Muscle of back (tissue), 13 donors: ENCODE results near the gene BBIP1. TPM values are rescaled to one million over a fixed set of nuclear protein-coding genes. Genes with fewer than 3 reads are reported as not detected.

Experiments used
- DNase-seq, 3 donors: peaks; one replicate each; pipeline versions ENCODE4 v3.0.0 to v3.0.0-alpha.2; 2013
- long read RNA-seq, 9 donors: transcript quantifications; one replicate each; lab custom pipeline, GENCODE V29; 2026
- polyA plus RNA-seq, 10 donors: library from polyadenylated mRNA; unstranded; fragments of 120-200 nt; gene quantifications; one replicate each; pipeline ENCODE4 v1.2.1, GENCODE V29; 2013; ENCODE audit not compliant: insufficient read length in 10 of 10

BBIP1 gene, protein sequence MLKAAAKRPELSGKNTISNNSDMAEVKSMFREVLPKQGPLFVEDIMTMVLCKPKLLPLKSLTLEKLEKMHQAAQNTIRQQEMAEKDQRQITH
- 10 to 100 TPM; 22.4 to 38.5 (median 27.0) TPM for polyA plus RNA-seq
- long read RNA-seq, donor 1, partial matches to known transcripts, result 0 of 2 reads
- long read RNA-seq, donor 1, other reads (novel, unspliced or antisense), result 0 of 2 reads
- long read RNA-seq, donor 2, full-length matches to known transcripts, result 8 of 8 reads
- long read RNA-seq, donor 2, partial matches to known transcripts, result 0 of 8 reads
- long read RNA-seq, donor 2, other reads (novel, unspliced or antisense), result 0 of 8 reads
- long read RNA-seq, donor 3, result 0 reads
- long read RNA-seq, donor 4, full-length matches to known transcripts, result 6 of 6 reads
- long read RNA-seq, donor 4, partial matches to known transcripts, result 0 of 6 reads
- long read RNA-seq, donor 4, other reads (novel, unspliced or antisense), result 0 of 6 reads
- long read RNA-seq, donor 5, full-length matches to known transcripts, result 14 of 14 reads
- long read RNA-seq, donor 5, partial matches to known transcripts, result 0 of 14 reads
- long read RNA-seq, donor 5, other reads (novel, unspliced or antisense), result 0 of 14 reads
- long read RNA-seq, donor 6, full-length matches to known transcripts, result 6 of 6 reads
- long read RNA-seq, donor 6, partial matches to known transcripts, result 0 of 6 reads
- long read RNA-seq, donor 6, other reads (novel, unspliced or antisense), result 0 of 6 reads
- long read RNA-seq, donor 7, full-length matches to known transcripts, result 10 of 10 reads
- long read RNA-seq, donor 7, partial matches to known transcripts, result 0 of 10 reads
- long read RNA-seq, donor 7, other reads (novel, unspliced or antisense), result 0 of 10 reads
- long read RNA-seq, donor 8, full-length matches to known transcripts, result 8 of 8 reads
- long read RNA-seq, donor 8, partial matches to known transcripts, result 0 of 8 reads
- long read RNA-seq, donor 8, other reads (novel, unspliced or antisense), result 0 of 8 reads
- long read RNA-seq, donor 9, full-length matches to known transcripts, result 2 of 2 reads
- long read RNA-seq, donor 9, partial matches to known transcripts, result 0 of 2 reads
- long read RNA-seq, donor 9, other reads (novel, unspliced or antisense), result 0 of 2 reads

DNA sequence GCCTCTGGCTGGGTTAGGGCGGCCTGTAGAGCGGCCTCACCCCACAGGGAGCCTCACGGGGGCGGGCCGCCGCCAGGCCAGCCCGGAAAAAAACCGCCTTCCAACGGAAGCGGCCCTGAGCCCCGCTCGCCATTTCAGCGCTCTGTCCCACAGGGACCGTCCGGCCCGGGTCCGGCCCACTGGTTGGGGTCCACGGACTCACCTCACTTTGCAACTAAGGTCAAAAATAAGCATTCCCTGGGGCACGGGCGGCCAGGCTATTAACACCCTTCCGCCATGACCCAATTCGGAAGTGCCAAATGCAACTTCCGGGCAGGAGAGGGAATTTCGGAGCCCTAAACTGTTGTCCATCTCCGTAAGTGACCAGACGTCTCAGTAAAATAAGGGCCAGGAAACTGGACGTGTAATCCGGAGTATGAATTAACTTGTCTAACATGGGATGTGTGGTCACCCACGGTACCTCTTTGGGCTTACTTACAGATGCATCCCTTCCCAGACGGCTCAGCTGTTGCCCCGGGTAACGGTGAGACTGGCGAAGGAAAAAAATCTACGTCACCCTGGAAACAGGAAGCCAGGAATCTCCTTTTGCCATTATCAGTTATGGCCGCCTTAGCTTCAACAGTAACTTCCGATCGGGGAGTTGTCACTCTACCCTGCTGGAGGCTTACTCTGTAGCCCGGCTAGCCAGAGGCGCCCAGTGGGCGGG lies at the start of gene BBIP1:
Gene BBIP1, minus strand, starts transcription at position 538 of the 706 bp plus-strand sequence. CDS start 1,023 bp downstream, outside the sequence.
- peak; percentile 99 to 100 (median 100) for DNase-seq

DNA sequence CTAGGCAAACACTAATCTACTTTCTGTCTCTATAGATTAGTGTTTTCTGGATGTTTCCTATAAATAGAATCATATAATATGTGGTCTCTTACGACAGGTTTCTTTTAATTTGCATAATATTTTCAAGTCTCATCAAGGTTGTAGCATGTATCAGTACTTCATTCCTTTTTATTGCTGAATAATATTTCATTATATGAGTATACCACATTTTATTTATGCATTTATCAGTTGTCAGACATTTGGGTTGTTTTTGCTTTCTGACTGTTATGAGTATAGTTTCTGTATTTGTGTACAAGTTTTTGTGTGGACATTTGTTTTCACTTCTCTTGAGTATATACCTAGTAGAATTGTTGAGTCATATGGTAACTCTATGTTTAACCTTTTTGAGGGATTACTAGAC lies 48.7 kb upstream of the BBIP1 start:
- no peak for DNase-seq

DNA sequence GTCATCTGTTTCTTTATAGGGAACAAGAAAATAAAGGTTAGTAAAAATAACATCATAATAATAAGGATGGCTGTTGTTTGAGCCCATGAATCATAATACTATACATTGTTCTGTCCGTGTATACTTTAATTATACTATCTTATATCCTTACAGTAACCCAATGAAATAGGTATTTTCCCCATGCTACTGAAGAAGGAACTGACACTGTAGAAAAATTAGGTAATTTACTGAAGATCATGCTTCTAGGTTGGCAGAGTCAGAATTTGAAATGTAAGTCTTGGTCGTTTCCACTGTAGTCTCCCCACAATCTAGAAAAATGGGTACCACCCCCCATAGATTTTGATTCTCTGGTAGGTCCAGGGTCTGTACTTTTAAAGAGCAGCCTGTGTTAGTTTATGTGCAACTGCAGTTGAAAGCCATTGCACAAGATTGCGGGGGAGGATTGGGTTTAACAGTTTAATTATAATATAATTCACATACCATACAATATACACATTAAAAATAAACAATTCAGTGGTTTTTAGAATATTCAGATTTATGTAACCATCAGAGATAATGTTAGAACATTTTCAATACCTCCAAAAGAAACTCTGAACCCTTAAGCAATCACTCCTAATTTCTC lies 48.1 kb upstream of the BBIP1 start:
- no peak for DNase-seq

DNA sequence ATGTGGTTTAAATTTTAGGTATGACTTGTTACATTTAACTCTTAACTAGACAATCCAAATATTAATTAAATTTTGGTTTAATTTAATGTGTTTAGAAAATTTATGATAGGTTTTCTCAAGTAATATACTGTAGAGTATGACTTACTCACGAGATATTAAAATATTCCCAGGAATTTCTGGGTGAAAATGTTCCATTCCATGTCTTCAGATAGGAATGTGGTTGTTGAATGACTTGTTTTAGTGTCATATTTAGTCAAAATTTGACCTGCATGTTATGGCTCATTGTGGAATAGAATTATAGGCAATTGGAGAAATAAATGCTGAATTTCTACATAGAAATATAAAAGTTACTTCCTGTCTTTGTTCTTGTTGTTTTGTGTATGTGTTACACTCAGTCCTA lies 47.2 kb upstream of the BBIP1 start:
- DNase-seq, result no peak

DNA sequence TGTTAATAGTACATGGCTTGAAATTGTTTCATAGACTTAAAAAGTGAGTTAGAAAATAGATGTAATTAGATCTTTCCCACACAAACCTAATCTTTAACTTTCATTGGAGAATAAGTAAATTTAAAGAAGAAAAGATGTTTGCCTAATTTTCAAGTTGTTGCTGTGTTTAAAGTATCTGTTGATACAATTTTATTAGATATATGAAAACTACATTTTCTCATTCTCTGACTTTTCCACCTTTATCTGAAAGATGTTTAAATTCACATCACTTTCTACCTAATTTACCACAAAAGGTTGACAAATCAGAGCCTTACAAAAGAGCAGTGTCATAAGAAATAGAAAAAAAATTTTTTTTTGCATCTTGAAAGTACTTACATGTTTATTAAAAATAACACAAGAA lies 46.2 kb upstream of the BBIP1 start:
- no peak for DNase-seq

DNA sequence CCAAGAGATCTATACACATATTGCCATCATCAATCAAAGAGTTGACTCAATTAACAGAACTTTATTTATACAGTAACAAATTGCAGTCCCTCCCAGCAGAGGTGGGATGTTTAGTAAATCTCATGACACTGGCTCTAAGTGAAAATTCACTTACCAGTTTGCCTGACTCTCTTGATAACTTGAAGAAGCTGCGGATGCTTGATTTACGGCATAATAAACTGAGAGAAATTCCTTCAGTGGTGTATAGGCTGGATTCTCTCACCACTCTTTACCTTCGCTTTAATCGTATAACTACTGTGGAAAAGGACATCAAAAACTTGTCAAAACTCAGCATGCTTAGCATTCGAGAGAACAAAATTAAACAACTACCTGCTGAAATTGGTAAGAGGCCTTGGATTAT lies 45.7 kb upstream of the BBIP1 start:
- no peak for DNase-seq

DNA sequence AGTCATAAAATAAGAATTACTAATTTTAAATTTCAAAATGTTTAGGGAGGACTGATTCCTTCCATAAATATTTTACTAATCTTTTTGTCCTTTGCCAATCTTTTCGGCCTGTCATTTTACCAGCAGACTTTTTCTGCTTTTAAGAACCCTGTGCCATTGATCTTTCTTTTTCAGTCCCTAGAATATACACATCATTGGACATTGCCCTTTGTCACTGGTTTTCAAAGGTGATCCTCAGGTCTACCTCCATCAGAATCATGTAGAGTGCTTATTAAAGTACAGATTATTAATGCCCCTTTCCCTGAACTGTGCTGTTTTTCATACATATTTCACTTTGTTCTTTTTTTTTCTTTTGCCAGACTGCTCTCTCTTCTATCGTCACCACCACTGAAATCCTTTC lies 44.2 kb upstream of the BBIP1 start:
- DNase-seq, result no peak

DNA sequence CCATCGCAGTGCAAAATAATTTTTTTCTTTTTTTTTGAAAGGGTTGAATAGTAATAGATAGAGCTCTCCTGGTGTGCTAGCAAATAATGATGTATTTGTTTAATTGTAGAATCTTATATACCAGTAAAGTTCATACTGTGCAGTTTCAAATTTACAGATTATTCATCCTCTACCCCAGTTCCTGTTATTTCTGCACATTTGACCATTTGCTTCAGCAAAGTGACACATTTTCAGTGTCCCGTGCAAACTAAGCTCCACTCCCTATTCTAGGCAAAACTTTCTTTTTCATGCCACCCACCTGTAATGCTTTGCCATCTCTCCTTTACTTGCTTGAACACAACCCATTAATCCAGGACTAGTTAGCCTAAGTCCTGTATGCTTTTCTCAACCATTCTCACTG lies 43.5 kb upstream of the BBIP1 start:
- DNase-seq, result no peak

DNA sequence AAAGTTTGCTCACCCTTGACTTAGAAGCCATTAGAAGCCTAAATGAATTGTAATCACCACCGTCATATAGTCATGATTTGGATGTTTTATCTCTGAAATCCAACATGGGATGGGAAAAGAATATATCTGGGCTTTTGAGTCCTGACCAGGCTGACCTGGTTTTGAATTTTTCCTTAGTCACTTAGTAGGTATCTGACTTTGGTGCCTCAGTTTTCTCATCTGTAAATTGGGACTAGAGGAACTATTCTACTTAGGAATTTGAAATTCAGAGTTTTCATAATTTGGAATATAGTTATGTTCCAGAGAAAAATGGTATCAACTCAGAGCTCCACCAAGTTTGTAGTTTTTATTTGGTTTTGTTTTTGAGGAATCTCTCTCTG lies 41.3 kb upstream of the BBIP1 start:
- DNase-seq, result no peak

DNA sequence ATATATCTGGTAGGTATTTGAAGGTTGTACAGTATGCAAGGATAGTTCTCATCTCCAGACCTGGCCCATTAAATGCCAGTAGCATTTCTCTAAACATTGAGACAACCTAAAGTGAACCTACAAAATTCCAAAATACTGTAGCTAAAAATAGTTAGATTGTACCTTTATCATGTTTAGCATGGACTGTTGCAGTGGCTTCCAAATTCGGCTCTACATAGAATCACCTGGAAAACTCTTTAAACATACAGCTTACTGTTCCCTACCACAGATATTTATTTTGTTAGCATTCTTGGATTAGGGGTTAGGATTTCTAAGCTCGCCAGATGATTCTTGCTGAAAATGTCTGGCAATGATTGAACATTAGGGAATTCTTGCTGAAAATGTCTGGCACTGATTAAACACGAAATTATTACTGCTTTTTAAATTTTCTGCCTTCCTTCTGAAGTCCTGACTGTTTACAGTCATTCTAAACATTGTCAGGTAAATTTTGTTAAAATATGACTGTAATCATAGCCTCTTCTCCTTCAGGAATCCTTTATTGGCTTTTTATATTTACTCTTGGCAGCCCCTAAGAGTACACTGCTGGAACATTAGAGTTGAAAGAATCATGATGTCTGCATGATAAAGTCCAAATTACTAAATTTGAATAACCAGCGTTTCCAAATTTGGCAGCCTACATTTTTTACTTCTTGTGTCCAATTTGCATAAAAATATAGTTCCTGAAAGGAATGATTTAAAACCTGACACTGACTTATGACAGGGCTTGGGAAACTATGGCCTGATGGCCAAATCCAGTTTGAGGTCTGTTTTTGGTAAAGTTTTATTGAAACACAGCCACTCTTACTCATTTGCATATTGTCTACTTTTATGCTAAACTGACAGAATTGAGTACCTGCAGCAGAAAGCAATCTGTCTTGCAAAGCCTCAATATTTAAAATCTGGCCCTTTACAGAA lies 40.7 kb upstream of the BBIP1 start:
- DNase-seq, result peak; percentile 13 to 60 (median 21)

DNA sequence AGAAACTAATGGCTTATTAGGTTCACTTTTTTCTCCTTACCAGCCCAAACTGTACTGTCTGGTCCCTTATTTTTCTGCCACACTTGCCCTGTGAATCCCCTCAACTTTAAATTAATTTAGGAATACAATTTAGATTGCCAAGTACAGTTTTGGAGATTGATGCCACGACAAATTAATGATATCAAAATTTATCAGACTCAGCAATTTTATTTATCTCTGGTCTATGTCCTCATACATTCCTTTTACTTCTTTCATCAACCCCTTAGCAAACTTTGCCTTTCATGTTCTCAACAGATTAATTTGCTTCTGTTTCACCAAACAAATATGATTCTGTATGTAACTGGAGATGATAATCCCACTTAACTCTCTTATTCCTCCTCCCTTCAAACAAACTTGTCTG lies 38.6 kb upstream of the BBIP1 start:
- no peak for DNase-seq

DNA sequence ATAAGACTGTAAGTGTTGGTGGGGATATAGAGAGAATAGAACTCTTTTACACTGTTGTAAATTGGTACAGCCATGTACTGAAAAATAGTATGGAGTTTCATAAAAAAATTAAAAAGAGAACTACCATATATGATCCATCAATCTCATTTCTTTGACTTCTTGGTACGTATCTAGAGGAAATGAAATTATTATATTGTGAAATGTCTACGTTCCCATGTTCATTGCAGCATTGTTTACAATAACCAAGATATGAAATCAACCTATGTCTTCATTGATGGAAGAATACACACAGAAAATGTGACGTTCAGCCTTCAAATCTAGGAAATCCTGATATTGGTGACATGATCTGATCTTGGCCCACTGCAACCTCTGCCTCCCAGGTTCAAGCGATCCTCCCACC lies 32.4 kb upstream of the BBIP1 start:
- DNase-seq, result no peak

DNA sequence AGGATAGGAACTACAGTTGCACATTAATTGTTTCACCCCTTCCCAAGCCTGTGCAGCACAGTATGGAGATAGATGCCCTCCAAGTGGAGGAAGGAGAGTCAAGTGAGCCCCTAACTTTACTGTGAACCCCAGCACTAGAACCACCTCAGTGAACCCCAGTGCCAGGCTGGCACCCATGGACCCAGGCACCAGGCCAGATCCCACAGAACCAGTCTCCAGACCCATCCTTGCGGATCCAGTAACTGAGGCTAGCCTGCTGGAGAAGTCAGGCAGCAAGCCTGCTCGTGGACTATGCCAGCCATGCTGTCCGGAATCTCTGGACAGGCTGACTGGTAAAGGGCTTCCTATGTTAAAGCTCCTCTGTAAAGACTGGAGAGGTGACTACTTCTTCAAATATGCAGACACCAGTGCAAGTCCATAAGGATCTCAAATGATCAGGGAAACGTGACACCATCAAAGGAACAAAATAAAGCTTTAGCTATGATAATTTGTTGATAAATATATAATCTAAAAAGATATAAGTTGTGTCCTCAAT lies 28.1 kb upstream of the BBIP1 start:
- no peak for DNase-seq

DNA sequence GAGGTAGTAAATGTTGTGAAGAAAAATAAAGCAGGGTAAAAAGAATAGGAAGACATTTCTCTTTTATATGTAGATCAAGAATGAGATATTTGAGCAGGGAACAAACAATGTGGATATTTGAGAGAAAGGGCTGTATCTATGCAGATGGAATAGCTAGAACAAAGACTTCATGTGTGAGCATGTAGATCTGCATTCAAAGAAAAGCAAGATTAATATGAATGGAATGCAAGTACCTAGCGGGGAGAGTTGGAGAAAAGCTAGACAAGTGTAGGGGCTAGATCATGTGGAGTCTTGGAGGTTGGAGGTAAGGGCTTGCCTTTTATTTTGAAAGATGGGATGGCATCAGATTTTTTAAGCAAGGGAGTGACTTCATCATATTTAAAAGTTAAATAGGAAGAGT lies 27.5 kb upstream of the BBIP1 start:
- no peak for DNase-seq

DNA sequence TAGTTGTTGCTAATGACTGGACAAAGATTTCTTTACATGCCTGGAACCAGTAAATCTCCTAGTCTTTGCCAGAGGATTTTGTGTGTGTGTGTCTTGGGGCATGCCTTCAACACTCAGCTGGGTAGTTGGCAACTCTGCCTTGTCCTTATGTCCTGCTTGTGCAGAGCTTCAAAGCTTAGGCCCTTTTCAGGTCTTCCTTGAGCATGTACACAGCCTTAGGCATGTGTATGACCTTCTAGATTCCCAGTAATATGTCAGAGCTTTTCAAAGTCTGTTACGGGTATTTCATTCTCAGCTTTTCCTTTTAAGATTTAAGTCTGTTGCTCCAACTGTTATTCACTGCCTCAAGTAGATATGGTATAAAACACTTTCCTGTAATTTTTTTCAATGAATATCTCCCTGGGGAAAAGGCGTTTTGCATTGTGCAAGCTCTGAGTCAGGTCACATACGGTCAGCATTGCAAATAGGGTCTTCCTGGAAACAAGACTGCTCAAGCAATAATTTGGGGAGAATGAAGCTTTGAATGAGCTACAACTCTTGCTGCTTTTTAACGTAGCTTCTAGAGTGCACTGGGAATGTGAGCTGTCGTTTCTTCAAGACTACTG lies 25.9 kb upstream of the BBIP1 start:
- DNase-seq, result peak in 2 of 3 donors; percentile 11 to 33

DNA sequence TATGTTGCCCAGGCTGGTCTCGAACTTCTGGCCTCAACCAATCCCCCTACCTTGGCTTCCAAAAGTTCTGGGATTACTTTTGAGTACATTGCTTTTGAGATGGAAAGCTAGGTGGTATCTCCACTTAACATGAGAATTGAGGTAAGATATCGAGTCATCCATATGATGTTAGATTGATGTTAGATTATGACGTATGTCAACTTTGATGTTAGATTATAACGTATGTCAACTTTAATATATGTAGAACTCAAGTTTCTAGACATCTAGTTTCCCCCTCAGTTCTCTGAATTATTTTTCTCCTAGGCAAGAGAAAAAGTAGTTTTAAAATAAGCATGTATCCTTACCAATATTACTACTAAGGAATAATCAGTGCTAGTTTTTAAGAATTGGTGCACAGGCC lies 20.4 kb upstream of the BBIP1 start:
- no peak for DNase-seq

DNA sequence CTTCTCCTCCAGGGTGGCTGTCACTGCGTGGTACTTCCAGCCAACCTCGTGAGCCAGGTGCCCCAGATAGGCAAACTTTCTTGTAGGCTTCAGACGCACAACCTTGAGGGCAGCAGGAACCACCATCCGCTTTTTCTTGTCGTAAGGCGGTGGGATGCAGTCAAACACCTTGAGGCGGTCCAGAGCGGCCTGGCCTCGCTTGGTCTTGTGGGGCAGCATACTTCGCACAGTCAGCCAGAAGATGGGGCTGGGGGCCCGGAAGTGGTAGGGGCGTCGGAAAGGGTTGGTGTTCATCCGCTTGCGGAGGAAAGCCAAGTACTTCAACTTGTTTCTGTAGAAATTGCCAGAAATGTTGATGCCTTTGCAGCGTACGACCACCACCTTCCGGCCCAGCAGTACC lies 17.8 kb upstream of the BBIP1 start:
- no peak for DNase-seq

DNA sequence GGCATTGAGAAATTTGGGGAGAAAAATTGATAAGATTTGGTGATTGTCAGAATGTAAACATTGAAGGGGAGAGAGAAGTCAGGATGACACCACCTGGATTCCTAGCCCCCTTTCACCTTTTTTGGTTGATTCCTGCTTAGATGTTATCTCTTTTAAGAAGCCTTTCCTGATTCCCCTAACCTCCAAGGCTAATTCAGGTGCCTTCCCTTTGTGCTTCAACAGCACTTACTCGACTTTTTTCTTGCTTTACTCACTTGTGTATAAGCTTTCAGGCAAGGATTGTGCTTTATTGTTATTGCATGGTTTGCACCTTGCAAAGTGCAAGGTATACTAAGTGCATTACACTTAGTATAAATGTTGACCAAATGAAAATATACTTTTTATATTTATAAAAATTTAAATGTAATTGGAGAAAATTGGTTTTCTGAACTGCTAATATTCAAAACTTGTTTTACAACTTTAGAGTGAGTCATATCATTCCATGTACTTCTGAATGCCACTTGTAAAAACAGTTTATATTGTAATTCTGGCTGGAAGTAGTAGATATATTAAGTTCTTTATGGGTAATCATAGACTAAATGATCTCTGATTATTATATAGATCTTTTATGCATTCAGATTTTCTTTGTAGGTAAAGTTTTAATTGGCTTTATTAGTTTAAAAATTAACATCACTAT lies 13.7 kb upstream of the BBIP1 start:
- no peak for DNase-seq
